LNCaP clone FGC (cell line): ENCODE measurements around the gene NRXN3.

Experiments
- DNase-seq: peaks from one replicate; pipeline ENCODE4 v3.0.0-alpha.2; 2011; ENCODE audit warnings: low read depth
- H3K4me3 ChIP-seq: 2 replicates; pipeline ENCODE4 v1.5.1; 2011; ENCODE audit warnings: mild to moderate bottlenecking, low read depth, low read length, control low read depth
- CTCF ChIP-seq: IDR thresholded peaks from 2 replicates; pipeline ENCODE4 v1.5.1; 2012; ENCODE audit warnings: mild to moderate bottlenecking; ENCODE audit not compliant: control insufficient read depth, insufficient read depth; ENCODE audit errors: extremely low read depth

Gene NRXN3

GRCh38 chr14:78978896-78979295, 808.7 kb downstream of the NRXN3 start:
- DNase-seq, result no peak
- no peak for TF ChIP-seq CTCF
- H3K4me3 ChIP-seq, result no peak overlapping the region

GRCh38 chr14:78982551-78982950, 812.4 kb downstream of the NRXN3 start:
- no peak for TF ChIP-seq CTCF
- H3K4me3 ChIP-seq, result no peak overlapping the region
- DNase-seq, result no peak

- TF ChIP-seq CTCF, result no peak
- no peak overlapping the region for H3K4me3 ChIP-seq
- DNase-seq, result no peak
Observed at GRCh38 chr14:78983126-78983525, 813.0 kb downstream of the NRXN3 start.

GRCh38 chr14:78985668-78986381, 815.7 kb downstream of the NRXN3 start:
- no peak for DNase-seq
- no peak overlapping the region for H3K4me3 ChIP-seq
- no peak for TF ChIP-seq CTCF

- no peak for DNase-seq
- no peak for TF ChIP-seq CTCF
- H3K4me3 ChIP-seq, result no peak overlapping the region
Observed at GRCh38 chr14:78986989-78987388, 816.8 kb downstream of the NRXN3 start.

GRCh38 chr14:78989221-78989620, 819.0 kb downstream of the NRXN3 start:
- no peak for TF ChIP-seq CTCF
- DNase-seq, result no peak
- H3K4me3 ChIP-seq, result no peak overlapping the region

GRCh38 chr14:78992867-78993266, 822.7 kb downstream of the NRXN3 start:
- TF ChIP-seq CTCF, result no peak
- DNase-seq, result no peak
- H3K4me3 ChIP-seq, result no peak overlapping the region
